Nephron progenitor cell (in vitro differentiated cells): ENCODE data around the gene BCAR3.
"Not testable (repeated sequence)": the region's sequence is repeated elsewhere in the genome, so short reads cannot be mapped to it uniquely, and the experiment has no call there.

Source experiments
- DNase-seq: peaks from one replicate; pipeline ENCODE4 v3.0.0; 2021
- H3K27ac Mint-ChIP-seq: 2 replicates; pipeline ENCODE4 v1.8.0; 2021; ENCODE audit warnings: mild to moderate bottlenecking, moderate library complexity, mixed read lengths
- H3K27me3 Mint-ChIP-seq: 2 replicates; pipeline ENCODE4 v1.8.0; 2021; ENCODE audit warnings: mild to moderate bottlenecking, low read depth, mixed read lengths; ENCODE audit not compliant: poor library complexity
- H3K36me3 Mint-ChIP-seq: 2 replicates; pipeline ENCODE4 v1.8.0; 2021; ENCODE audit warnings: low read depth, mixed read lengths
- H3K4me1 Mint-ChIP-seq: 2 replicates; pipeline ENCODE4 v1.8.0; 2021; ENCODE audit warnings: mixed read lengths
- H3K4me3 Mint-ChIP-seq: 2 replicates; pipeline ENCODE4 v1.8.0; 2021; ENCODE audit warnings: mild to moderate bottlenecking, moderate library complexity, mixed read lengths
- H3K9me3 Mint-ChIP-seq: 2 replicates; pipeline ENCODE4 v1.8.0; 2021; ENCODE audit warnings: mild to moderate bottlenecking, moderate library complexity, mixed read lengths
- TF ChIP-seq, protein P1 (sequence below): fragments of 200-600 bp; sonication (generic); IDR thresholded peaks from 2 replicates; pipeline ENCODE4 v1.5.0; 2021; ENCODE audit warnings: antibody characterized with exemption

BCAR3 gene

DNA sequence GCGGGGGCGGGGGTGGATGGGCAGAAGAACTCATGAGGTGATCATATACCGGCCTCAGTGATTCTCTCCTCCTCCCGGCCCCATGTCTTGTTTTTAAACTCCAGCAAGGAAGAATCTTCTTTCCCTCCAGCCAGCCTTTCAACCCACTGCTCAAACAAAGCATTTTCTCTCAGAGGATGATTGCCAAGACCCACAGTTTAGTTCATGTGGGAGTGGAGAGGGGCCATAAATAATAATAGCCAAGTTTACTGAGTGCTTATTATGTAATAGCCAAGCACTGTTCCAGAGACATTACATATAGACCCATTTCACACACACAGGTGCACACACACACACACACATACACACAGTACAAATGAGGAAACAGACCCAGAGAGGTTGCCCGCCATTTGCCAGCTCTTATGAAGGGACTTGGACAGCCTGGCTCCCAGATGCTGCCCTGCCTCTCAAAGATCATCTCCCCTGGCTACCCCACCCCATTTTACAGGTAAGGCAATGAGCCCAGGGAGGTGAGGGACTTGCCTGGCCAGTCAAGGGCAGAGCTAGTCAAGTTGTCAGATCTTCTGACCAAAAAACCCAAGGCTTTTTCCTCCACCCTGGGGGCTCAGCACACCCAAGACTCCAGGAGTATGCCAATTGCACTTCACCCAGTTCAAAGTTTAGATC is 18.0 kb upstream of the BCAR3 start:
- Mint-ChIP-seq H3K27me3 (peaks cover 18% of the 10 kb centered on the region), H3K9me3 (no peaks in the 10 kb centered on the region), H3K4me1 (peaks cover 60% of the 10 kb centered on the region), H3K27ac (no peak overlapping the region), H3K4me3 (no peak overlapping the region), H3K36me3 (no peaks in the 10 kb centered on the region)
- DNase-seq: no peak
- TF ChIP-seq, protein P1, sequence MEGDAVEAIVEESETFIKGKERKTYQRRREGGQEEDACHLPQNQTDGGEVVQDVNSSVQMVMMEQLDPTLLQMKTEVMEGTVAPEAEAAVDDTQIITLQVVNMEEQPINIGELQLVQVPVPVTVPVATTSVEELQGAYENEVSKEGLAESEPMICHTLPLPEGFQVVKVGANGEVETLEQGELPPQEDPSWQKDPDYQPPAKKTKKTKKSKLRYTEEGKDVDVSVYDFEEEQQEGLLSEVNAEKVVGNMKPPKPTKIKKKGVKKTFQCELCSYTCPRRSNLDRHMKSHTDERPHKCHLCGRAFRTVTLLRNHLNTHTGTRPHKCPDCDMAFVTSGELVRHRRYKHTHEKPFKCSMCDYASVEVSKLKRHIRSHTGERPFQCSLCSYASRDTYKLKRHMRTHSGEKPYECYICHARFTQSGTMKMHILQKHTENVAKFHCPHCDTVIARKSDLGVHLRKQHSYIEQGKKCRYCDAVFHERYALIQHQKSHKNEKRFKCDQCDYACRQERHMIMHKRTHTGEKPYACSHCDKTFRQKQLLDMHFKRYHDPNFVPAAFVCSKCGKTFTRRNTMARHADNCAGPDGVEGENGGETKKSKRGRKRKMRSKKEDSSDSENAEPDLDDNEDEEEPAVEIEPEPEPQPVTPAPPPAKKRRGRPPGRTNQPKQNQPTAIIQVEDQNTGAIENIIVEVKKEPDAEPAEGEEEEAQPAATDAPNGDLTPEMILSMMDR: no peak

DNA sequence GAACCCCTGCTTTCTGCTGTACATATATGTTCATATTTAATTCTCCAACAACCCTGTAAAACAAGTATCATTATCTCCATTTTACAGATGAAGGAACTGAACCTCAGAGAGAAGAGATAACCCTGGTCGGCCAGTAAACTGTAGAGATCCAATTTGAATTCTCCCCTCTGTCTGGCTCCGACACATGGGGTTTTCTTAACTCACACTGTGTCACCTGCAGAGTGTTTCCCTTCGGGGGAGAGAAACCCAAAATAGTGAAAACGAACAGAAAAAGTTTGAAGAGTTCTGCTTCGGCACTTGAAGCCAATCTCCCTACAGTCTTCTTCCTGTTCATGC is 17.4 kb upstream of the BCAR3 start:
- no peak for DNase-seq
- Mint-ChIP-seq H3K27me3 (peaks cover 14% of the 10 kb centered on the region), H3K36me3 (no peaks in the 10 kb centered on the region), H3K4me1 (peaks cover 54% of the 10 kb centered on the region), H3K9me3 (no peaks in the 10 kb centered on the region), H3K4me3 (no peak overlapping the region), H3K27ac (no peak overlapping the region)
- TF ChIP-seq, protein P1: no peak

DNA sequence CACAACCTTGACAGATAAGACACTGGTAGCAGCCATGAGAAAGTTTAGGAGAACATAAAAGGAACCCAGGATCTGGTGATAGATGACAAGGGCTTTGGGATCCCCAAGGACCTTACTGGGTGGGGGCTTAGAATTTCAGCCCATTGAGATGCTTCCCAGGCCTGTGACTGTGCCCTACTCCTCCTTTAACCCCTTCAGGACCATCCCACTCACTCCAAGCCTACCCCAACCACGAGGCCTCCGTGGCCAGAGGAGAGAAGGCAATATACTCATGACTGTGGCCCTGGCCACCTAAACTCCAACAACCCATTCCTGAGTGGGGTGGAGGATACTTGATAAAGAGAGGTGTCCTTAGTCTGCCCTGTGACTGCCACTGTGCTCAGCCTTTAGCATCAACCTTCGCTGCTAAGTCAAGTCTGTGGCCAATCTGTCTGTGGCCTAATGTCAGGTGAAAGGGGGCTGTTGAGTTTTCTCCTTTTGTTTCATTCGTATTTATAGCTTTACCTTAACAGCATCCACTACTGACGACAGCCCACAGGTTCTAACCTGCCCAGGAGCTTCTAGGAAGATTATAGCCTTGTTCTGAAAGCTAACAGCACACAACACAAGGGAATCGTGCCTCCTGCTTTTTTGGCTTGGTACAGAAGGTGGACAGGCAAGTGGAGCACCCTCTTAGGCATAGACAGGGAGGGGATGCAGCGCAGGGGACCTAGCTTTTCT is 16.9 kb upstream of the BCAR3 start:
- Mint-ChIP-seq H3K36me3 (no peaks in the 10 kb centered on the region), H3K9me3 (no peaks in the 10 kb centered on the region), H3K27me3 (peaks cover 16% of the 10 kb centered on the region), H3K4me1 (peaks cover 52% of the 10 kb centered on the region), H3K27ac (no peak overlapping the region), H3K4me3 (no peak overlapping the region)
- TF ChIP-seq, protein P1: no peak
- no peak for DNase-seq

DNA sequence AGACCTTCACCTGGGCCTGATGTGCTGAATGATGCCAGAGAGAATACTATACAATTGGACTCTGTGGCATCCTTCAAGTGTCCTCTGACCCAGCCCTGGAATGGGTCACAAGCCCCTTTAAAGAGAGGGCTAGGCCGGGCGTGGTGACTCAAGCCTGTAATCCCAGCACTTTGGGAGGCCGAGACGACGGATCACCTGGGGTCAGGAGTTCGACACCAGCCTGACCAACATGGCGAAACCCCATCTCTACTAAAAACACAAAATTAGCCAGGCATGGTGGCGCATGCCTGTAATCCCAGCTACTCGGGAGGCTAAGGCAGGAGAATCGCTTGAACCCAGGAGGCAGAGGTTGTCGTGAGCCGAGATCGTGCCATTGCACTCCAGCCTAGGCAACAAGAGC is 15.9 kb upstream of the BCAR3 start:
- not testable (repeated sequence) for H3K27ac Mint-ChIP-seq, H3K36me3 Mint-ChIP-seq, H3K4me3 Mint-ChIP-seq, DNase-seq, H3K9me3 Mint-ChIP-seq
- Mint-ChIP-seq H3K27me3 (peaks cover 25% of the 10 kb centered on the region), H3K4me1 (peaks cover 52% of the 10 kb centered on the region)

DNA sequence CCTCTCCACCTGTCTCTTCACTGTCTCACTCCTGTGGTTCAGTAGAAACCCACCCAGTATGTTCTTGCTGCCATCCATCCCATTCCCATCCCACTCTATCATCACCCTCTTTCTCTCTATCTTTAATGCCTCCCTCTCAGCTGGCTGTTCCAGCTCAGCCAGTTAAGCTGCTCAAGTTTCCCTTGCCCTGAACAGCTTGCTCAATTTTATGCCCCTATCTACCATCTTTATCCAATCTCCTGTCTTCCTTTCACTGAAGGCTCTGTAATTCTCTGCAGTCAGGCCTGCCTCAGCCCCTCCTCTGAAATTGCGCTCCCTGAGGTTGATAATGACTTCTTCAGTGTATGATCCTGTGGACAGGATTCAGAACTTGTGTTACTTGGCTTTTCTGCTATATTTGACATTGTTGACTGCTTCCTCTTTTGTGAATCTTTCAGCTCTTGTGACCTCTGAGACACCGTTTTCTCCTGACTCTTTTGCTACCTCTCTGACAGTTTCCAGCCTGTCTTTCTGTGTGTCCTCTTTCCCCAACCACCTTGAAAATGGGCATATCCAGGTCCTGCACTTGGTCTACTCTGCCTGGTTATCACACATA is 13.9 kb upstream of the BCAR3 start:
- Mint-ChIP-seq H3K27ac (no peak overlapping the region), H3K4me3 (no peak overlapping the region), H3K4me1 (peaks cover 51% of the 10 kb centered on the region), H3K27me3 (peaks cover 25% of the 10 kb centered on the region), H3K9me3 (no peaks in the 10 kb centered on the region), H3K36me3 (no peaks in the 10 kb centered on the region)
- no peak for DNase-seq
- TF ChIP-seq, protein P1: no peak

DNA sequence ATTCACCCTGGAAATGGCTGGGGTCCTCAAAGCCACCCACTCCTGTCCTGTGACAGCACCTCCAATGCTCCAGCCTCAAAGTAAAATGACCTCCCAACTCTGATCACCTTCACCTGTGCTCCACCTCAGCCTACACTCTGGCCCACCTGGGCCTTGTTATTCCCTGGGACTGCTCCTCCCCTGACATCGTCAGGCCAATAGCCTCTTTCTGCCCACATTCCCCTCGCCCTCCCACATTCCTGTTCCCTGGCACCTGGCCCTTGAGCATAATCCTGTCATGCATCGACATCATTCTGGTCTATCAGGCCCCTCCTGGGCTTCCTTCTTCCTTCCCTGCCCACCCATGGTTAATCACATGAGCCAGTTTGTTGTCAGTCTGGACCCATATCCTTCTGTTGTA is 13.2 kb upstream of the BCAR3 start:
- H3K4me3 Mint-ChIP-seq: no peak overlapping the region

More for the DNA sequence above, 13.2 kb upstream of the BCAR3 start:
- peaks cover 54% of the 10 kb centered on the region for H3K4me1 Mint-ChIP-seq
- peaks cover 20% of the 10 kb centered on the region for H3K27me3 Mint-ChIP-seq
- DNase-seq: no peak
- H3K27ac Mint-ChIP-seq: no peak overlapping the region
- no peaks in the 10 kb centered on the region for H3K36me3 Mint-ChIP-seq
- no peaks in the 10 kb centered on the region for H3K9me3 Mint-ChIP-seq
- TF ChIP-seq, protein P1: no peak
